ENCODE data around the gene SATB2.

Gene SATB2

GRCh38 chr2:199457147-199458008, at the start of gene SATB2:
TSS of gene SATB2 (minus strand) at chr2:199457939. CDS start at chr2:199456037, 1,902 bp downstream.
- FAIRE-seq (no peak), DNase-seq (ENCODE audit: low spot score) (peak; percentile 84)

- DNase-seq (ENCODE audit: low spot score), result no peak
- no peak for FAIRE-seq
These were observed 48.1 kb upstream of the SATB2 start for GRCh38 chr2:199505755-199506403.

GRCh38 chr2:199503148-199503547, 45.4 kb upstream of the SATB2 start:
- DNase-seq (ENCODE audit: low spot score), result no peak
- FAIRE-seq, result no peak

GRCh38 chr2:199499005-199499404, 41.3 kb upstream of the SATB2 start:
- FAIRE-seq (no peak), DNase-seq (ENCODE audit: low spot score) (no peak)

GRCh38 chr2:199495147-199495546, 37.4 kb upstream of the SATB2 start:
- FAIRE-seq, result no peak
- DNase-seq (ENCODE audit: low spot score), result no peak

GRCh38 chr2:199490049-199490448, 32.3 kb upstream of the SATB2 start:
- no peak for FAIRE-seq

GRCh38 chr2:199488772-199489400, 31.1 kb upstream of the SATB2 start:
- no peak for FAIRE-seq
- DNase-seq (ENCODE audit: low spot score), result peak; percentile 30

More at GRCh38 chr2:199490049-199490448, 32.3 kb upstream of the SATB2 start:
- DNase-seq (ENCODE audit: low spot score), result no peak

GRCh38 chr2:199485732-199486335, 28.1 kb upstream of the SATB2 start:
- FAIRE-seq (no peak), DNase-seq (ENCODE audit: low spot score) (peak; percentile 49)

GRCh38 chr2:199484927-199485326, 27.2 kb upstream of the SATB2 start:
- no peak for DNase-seq (ENCODE audit: low spot score)
- no peak for FAIRE-seq

- FAIRE-seq (no peak), DNase-seq (ENCODE audit: low spot score) (no peak)
These were observed 23.2 kb upstream of the SATB2 start for GRCh38 chr2:199480966-199481365.

GRCh38 chr2:199477277-199477834, 19.6 kb upstream of the SATB2 start:
- no peak for FAIRE-seq
- no peak for DNase-seq (ENCODE audit: low spot score)

- DNase-seq (ENCODE audit: low spot score), result peak; percentile 26
- FAIRE-seq, result no peak
These were observed 13.8 kb upstream of the SATB2 start for GRCh38 chr2:199471443-199472057.

- DNase-seq (ENCODE audit: low spot score), result no peak
- no peak for FAIRE-seq
These were observed 13.1 kb upstream of the SATB2 start for GRCh38 chr2:199470672-199471442.

- DNase-seq (ENCODE audit: low spot score), result no peak
These were observed 12.6 kb upstream of the SATB2 start for GRCh38 chr2:199470361-199470671.

GRCh38 chr2:199469514-199470360, 12.0 kb upstream of the SATB2 start:
- FAIRE-seq (no peak), DNase-seq (ENCODE audit: low spot score) (no peak)

More at GRCh38 chr2:199470361-199470671, 12.6 kb upstream of the SATB2 start:
- FAIRE-seq, result no peak

- FAIRE-seq (no peak), DNase-seq (ENCODE audit: low spot score) (no peak)
These were observed 11.1 kb upstream of the SATB2 start for GRCh38 chr2:199468561-199469513.

- no peak for DNase-seq (ENCODE audit: low spot score)
- FAIRE-seq, result no peak
These were observed 9.5 kb upstream of the SATB2 start for GRCh38 chr2:199467066-199467822.

- no peak for FAIRE-seq
These were observed 8.9 kb upstream of the SATB2 start for GRCh38 chr2:199466692-199467065.

More at GRCh38 chr2:199466692-199467065, 8.9 kb upstream of the SATB2 start:
- no peak for DNase-seq (ENCODE audit: low spot score)

Data from RCC 7860 (cell line).